Body of pancreas (tissue), 4 donors: Measurements from ENCODE around the gene ITPR2.

Source experiments
- CTCF ChIP-seq, 7 experiments: fragments of 450-650 bp in 4 of 7; fragments of 200-600 bp in 3 of 7; sonication (generic) in 3 of 7; IDR thresholded peaks; one replicate each; pipeline ENCODE4 v1.5.1; 2016 to 2019; ENCODE audit warnings: antibody characterized with exemption in 7 of 7
- POLR2A ChIP-seq, 3 donors: fragments of 450-650 bp; IDR thresholded peaks; one replicate each; pipeline ENCODE4 v1.6.1; 2016; ENCODE audit warnings: antibody characterized with exemption in 3 of 3, mild to moderate bottlenecking in 2 of 3

- TF ChIP-seq POLR2A (IDR thresholded peaks at IDR 0.05) (no peak), CTCF (IDR thresholded peaks at IDR 0.05) (no peak)
Observed at GRCh38 chr12:26469421-26470180, 363.4 kb downstream of the ITPR2 start.
